ENCODE results near the gene COL7A1. TPM values are rescaled to one million over a fixed set of nuclear protein-coding genes. Genes with fewer than 3 reads are reported as not detected.

Gene COL7A1
- total and polyA plus RNA-seq, 2 of the 8 experiments (the other 6 are each of a cell fraction or from before 2014, with no cell fraction given) = 10.7 to 13.9 TPM

DNA sequence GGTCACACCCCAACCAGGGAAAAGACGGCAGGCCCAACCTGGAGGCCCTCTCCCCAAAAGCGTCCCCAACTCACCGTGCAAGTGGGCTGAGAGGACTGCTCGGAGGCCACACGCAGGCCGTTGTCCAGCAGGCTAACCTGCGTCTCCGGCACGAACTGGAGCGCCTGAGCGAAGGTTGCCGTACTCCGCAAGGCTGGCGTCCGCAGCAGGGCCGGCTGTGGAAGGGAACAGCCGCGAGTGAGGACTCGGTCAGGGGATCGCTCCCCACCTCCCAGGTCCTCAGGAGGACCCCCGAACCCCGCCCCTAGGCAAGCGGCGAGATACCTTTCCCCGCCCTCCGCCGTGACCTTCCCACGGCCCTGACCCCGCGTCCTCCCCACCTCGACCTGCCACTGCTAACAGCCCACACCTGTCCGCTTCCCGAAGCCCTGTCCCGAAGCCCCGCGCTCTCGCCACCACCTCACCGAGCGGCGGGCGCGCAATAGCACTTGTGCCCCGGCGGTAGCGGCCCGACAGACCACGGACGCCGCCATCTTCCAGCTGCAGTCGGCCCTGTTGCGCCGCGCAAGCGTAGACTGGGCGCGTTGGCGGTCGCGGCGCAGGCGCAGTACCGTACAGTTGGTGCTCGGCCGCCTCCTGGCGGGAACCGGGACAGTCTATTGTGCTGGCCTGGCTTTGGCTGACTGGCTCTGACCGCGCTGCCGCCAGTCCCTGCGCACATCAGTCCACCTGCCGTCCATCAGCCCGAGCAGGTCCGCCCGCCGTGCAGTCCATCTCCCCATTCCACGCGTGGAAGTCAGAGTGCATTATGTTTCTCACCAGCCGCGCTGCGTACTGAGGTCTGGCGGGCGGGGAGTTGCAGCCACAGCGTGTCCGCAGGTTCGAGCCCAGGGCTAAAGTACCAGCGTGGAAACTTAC lies 14.2 kb upstream of the COL7A1 start, which contains the start of gene UQCRC1 (continued):
- TF ChIP-seq RNF2 (IDR thresholded peaks at IDR 0.05; ENCODE audit: borderline replicate concordance, low read depth, low read length, missing control alignments, poor library complexity, severe bottlenecking) (no peak), POLR2AphosphoS5 (IDR thresholded peaks at IDR 0.05; ENCODE audit: low read depth, low read length) (peak; percentile 91), SIX5 (IDR thresholded peaks at IDR 0.05; ENCODE audit: low read depth, low read length) (no peak), PHF8 (conservative IDR thresholded peaks at IDR 0.05; ENCODE audit: low read depth, low read length) (peak; percentile 94), CREB1 (IDR thresholded peaks at IDR 0.05) (no peak), ASH2L (IDR thresholded peaks at IDR 0.05; ENCODE audit: low read length) (peak; percentile 94), ATF2 (IDR thresholded peaks at IDR 0.05; ENCODE audit: low read length) (no peak; the same call in 1 of the 2 replicates), KDM1A (IDR thresholded peaks at IDR 0.05; ENCODE audit: borderline replicate concordance, low read length) (peak; percentile 69), EP300 (IDR thresholded peaks at IDR 0.05; ENCODE audit: borderline replicate concordance in 1 of 2, low read depth in 2 of 2, low read length in 2 of 2) (no peak), GTF2F1 (IDR thresholded peaks at IDR 0.05; ENCODE audit: borderline replicate concordance, low read depth, low read length) (no peak), MAX (IDR thresholded peaks at IDR 0.05) (peak; percentile 77), SP4 (IDR thresholded peaks at IDR 0.05; ENCODE audit: low read length) (no peak), SUZ12 (IDR thresholded peaks at IDR 0.05; ENCODE audit: low read length) (no peak), CBX8 (IDR thresholded peaks at IDR 0.05; ENCODE audit: borderline replicate concordance, low read depth, low read length) (no peak), CHD1 (IDR thresholded peaks at IDR 0.05; ENCODE audit: low read depth, low read length) (no peak), TAF7 (optimal IDR thresholded peaks at IDR 0.05; ENCODE audit: borderline replicate concordance, low read depth, low read length) (peak; percentile 79), SIN3A (conservative IDR thresholded peaks at IDR 0.05 in 1 of 2, IDR thresholded peaks at IDR 0.05 in 1 of 2; ENCODE audit: low read depth in 1 of 2, low read length in 2 of 2) (0 out of 4 replicates have a peak, but pooled peaks have one; percentile 44 to 54), CHD2 (IDR thresholded peaks at IDR 0.05; ENCODE audit: low read length) (no peak), RAD21 (IDR thresholded peaks at IDR 0.05 in 1 of 2, conservative IDR thresholded peaks at IDR 0.05 in 1 of 2; ENCODE audit: low read depth in 2 of 2, low read length in 2 of 2) (peak in 1 of 2 experiments; percentile 38; a peak in 3 of 4 replicates)
- TF ChIP-seq, protein P1, sequence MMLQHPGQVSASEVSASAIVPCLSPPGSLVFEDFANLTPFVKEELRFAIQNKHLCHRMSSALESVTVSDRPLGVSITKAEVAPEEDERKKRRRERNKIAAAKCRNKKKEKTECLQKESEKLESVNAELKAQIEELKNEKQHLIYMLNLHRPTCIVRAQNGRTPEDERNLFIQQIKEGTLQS (IDR thresholded peaks at IDR 0.05; ENCODE audit: insufficient read depth, low read depth, low read length) = no peak

All from H1 (cell line).